ENCODE data around the gene RAB28.

Gene RAB28

GRCh38 chr4:13522282-13523104 is 38.4 kb upstream of the RAB28 start:
- H3K79me2 ChIP-seq (ENCODE audit: low read length) = no peaks in the 10 kb centered on the region
- H3K9me3 ChIP-seq (replicated peaks; ENCODE audit: insufficient read depth, low read length) = no peaks in the 10 kb centered on the region
- H3K4me2 ChIP-seq (ENCODE audit: low read depth, low read length) = no peak overlapping the region
- H3K9ac ChIP-seq (ENCODE audit: low read length) = no peak overlapping the region
- DNase-seq = no peak
- H3K36me3 ChIP-seq (replicated peaks; ENCODE audit: insufficient read depth, low read length) = no peaks in the 10 kb centered on the region
- H3K9me2 ChIP-seq (replicated peaks; ENCODE audit: insufficient read depth, low read length) = no peaks in the 10 kb centered on the region
- H3K4me1 ChIP-seq (ENCODE audit: low read length) = no peaks in the 10 kb centered on the region
- no peak overlapping the region for H3K4me3 ChIP-seq (ENCODE audit: low read length)
- peaks cover 5% of the 10 kb centered on the region; the same call in 1 of the 2 replicates for H3K27me3 ChIP-seq (replicated peaks; ENCODE audit: insufficient read depth, low read length)
- TF ChIP-seq EZH2phosphoT487 (IDR thresholded peaks at IDR 0.05; ENCODE audit: low read length) (no peak), CTCF (IDR thresholded peaks at IDR 0.05; ENCODE audit: low read length) (no peak), EZH2 (optimal IDR thresholded peaks at IDR 0.05; ENCODE audit: low read depth, low read length) (no peak)
- H3K27ac ChIP-seq (ENCODE audit: low read length) = no peak overlapping the region
- no peak overlapping the region for H2AFZ ChIP-seq (ENCODE audit: low read length)
- no peaks in the 10 kb centered on the region for H4K20me1 ChIP-seq (ENCODE audit: insufficient read depth, low read length)
- no peaks in the 10 kb centered on the region for H3F3A ChIP-seq (ENCODE audit: insufficient read depth, low read length)

GRCh38 chr4:13521047-13521446 is 36.9 kb upstream of the RAB28 start:
- Histone ChIP-seq H3K4me2 (ENCODE audit: low read depth, low read length) (no peak overlapping the region), H3K4me3 (ENCODE audit: low read length) (no peak overlapping the region), H3K27ac (ENCODE audit: low read length) (no peak overlapping the region), H2AFZ (ENCODE audit: low read length) (no peak overlapping the region), H4K20me1 (ENCODE audit: insufficient read depth, low read length) (no peaks in the 10 kb centered on the region), H3K36me3 (replicated peaks; ENCODE audit: insufficient read depth, low read length) (no peaks in the 10 kb centered on the region), H3K9me2 (replicated peaks; ENCODE audit: insufficient read depth, low read length) (no peaks in the 10 kb centered on the region), H3F3A (ENCODE audit: insufficient read depth, low read length) (no peaks in the 10 kb centered on the region), H3K4me1 (ENCODE audit: low read length) (no peaks in the 10 kb centered on the region), H3K9ac (ENCODE audit: low read length) (no peak overlapping the region), H3K79me2 (ENCODE audit: low read length) (no peaks in the 10 kb centered on the region), H3K9me3 (replicated peaks; ENCODE audit: insufficient read depth, low read length) (no peaks in the 10 kb centered on the region), H3K27me3 (replicated peaks; ENCODE audit: insufficient read depth, low read length) (no peaks in the 10 kb centered on the region; the same call in 1 of the 2 replicates)
- DNase-seq = no peak
- TF ChIP-seq CTCF (IDR thresholded peaks at IDR 0.05; ENCODE audit: low read length) (no peak), EZH2phosphoT487 (IDR thresholded peaks at IDR 0.05; ENCODE audit: low read length) (no peak), EZH2 (optimal IDR thresholded peaks at IDR 0.05; ENCODE audit: low read depth, low read length) (no peak)

DNA sequence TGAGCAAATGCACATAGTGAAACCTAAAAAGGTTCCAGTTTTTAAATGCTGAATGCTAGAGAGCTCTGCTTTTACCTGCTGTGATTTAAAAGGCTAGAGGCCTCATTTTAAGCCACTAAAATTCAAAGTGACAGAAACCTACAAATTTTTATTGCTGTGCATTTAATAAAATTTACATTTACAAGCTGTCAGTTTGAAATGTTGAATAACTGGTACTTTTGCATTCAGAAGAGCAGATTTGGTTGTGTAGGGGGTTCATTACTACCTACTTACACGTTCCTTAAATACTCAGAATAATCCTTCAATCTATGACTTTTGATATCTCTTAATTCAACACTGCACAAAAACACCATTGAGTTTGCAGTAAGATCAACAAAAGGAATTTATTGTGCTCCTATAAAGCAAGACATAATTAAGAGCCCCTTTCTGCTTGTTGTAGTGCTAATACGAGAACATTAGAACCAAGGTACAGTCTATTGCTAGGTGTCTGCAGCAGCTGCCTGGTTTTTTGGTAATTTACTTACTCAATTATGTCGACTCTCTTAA is 32.2 kb upstream of the RAB28 start:
- no peak overlapping the region for H3K9ac ChIP-seq (ENCODE audit: low read length)
- H3K4me1 ChIP-seq (ENCODE audit: low read length) = no peaks in the 10 kb centered on the region
- no peaks in the 10 kb centered on the region for H4K20me1 ChIP-seq (ENCODE audit: insufficient read depth, low read length)
- no peaks in the 10 kb centered on the region for H3K9me3 ChIP-seq (replicated peaks; ENCODE audit: insufficient read depth, low read length)
- no peak overlapping the region for H3K27ac ChIP-seq (ENCODE audit: low read length)
- no peaks in the 10 kb centered on the region for H3K79me2 ChIP-seq (ENCODE audit: low read length)
- no peak for DNase-seq
- no peaks in the 10 kb centered on the region for H3K36me3 ChIP-seq (replicated peaks; ENCODE audit: insufficient read depth, low read length)
- no peaks in the 10 kb centered on the region for H3F3A ChIP-seq (ENCODE audit: insufficient read depth, low read length)
- H3K27me3 ChIP-seq (replicated peaks; ENCODE audit: insufficient read depth, low read length) = no peaks in the 10 kb centered on the region
- H3K4me2 ChIP-seq (ENCODE audit: low read depth, low read length) = no peak overlapping the region
- no peak overlapping the region for H3K4me3 ChIP-seq (ENCODE audit: low read length)
- no peak overlapping the region for H2AFZ ChIP-seq (ENCODE audit: low read length)
- TF ChIP-seq CTCF (IDR thresholded peaks at IDR 0.05; ENCODE audit: low read length) = no peak
- no peak for TF ChIP-seq EZH2phosphoT487 (IDR thresholded peaks at IDR 0.05; ENCODE audit: low read length)
- TF ChIP-seq EZH2 (optimal IDR thresholded peaks at IDR 0.05; ENCODE audit: low read depth, low read length) = no peak
- H3K9me2 ChIP-seq (replicated peaks; ENCODE audit: insufficient read depth, low read length) = no peaks in the 10 kb centered on the region

Data from MM.1S (cell line).